Superior temporal gyrus (tissue), 1 donor: ENCODE results near the gene LRRC53.

ENCODE experiments used
- DNase-seq: peaks from one replicate; pipeline ENCODE4 v3.0.0-alpha.2; 2016; ENCODE audit errors: extremely low spot score

The LRRC53 gene

DNA sequence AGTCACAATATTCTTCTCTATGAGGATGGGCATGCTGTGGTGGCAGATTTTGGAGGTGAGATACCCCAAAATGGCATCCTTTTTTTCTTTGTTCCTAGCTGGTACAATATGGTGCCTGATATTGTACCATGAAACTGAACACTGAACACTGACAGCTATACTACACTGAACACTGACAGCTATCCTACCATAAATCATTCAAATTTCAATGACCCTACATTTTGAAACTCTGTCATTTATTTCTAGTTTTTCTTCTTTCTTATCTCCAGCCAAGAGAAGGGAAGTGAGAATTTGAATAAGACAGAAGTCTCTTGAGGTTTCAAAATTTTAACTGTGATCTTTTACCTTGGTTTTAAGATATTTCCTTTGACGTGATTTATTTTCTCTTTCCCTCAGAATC, 76.3 kb downstream of the LRRC53 start:
- DNase-seq: no peak

GRCh38 chr1:74434321-74434720, 78.1 kb downstream of the LRRC53 start:
- DNase-seq: no peak

DNA sequence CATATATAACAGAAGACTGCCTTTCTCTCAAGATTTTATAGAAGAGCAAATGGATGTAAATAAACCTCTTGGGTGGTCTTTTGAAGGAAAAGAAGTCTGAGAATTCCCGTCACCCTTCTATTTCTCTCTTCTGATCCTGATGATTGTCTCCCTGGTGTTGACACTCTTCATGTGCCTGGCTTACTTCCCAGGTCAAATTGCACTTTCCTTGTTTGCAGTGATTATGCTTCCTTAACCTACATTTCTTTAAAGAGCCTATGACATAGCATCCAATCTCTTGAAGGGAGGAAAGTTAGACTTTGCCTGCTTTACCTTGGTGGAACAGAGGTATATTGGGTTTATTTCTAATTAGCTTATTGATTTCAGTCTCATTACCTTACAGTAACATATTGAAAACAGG, 80.1 kb downstream of the LRRC53 start:
- DNase-seq: no peak

DNA sequence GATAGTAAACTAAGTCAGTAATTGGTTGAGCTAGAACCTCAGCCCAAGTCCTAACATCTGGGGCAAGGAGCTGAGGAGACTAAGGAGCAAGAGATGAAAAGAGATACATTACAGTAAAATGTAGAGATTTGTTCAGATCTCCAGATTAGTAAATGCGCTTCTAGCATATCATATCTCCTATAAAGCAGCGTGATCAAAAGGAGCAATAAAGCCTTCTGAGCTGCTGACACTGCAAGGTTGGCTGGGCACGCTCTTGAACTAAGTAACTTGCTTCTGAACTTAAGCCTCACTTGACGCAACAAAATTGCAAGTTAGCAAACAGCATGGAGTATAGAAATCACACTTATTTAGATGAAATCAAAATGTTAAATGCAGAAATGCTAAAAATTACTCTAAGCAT, 80.9 kb downstream of the LRRC53 start:
- DNase-seq: no peak

DNA sequence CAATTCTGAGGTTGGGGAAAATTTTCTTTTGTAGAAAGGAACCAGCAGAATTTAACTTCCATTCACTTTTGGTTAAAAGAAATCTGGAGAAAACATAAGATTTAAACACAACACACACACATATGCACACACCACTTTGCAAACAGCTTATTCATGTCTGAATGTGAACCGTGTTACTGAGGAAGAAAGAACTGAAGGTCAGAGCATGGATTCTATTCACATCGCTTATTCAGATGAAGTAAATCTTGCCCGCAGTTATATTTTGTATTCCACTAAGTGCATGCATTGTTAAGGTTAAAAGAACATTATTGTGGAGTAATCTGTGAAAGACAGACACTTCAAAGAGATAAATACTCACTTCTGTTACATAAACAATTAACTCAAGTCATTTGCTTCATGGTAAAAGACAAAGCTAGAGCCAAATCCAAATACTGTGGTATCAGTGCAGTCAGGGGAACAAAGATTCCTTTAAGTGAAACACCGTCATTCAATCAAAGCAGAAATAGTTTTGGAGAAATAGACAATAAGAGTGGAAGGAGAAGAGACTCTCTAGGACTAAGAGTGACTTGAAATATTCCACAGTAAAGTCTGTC, 82.0 kb downstream of the LRRC53 start:
- no peak for DNase-seq

- DNase-seq: no peak
These were observed 82.8 kb downstream of the LRRC53 start for GRCh38 chr1:74429580-74429979.

GRCh38 chr1:74427681-74428080, 84.7 kb downstream of the LRRC53 start:
- DNase-seq: no peak

GRCh38 chr1:74426208-74426937, 86.0 kb downstream of the LRRC53 start:
- DNase-seq: peak; percentile 22

DNA sequence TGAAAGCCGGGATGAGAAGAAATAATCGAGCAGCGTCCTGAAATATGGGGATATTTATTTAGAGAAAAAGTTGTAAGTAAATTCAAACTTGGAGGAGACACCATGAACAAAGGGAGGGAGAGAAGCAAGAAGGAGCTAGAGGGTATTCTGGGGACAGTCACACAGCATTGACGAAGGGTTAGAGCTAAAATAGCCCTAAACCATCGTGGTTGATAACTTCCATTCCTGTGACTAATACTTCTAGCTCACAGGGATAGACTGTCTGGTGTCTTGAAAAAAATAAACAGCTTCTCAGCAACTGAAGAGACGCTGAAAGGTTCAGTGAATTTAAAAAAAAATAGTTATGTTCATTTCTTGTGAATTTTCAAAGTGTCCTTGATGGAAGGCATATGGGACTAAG, 86.7 kb downstream of the LRRC53 start:
- no peak for DNase-seq

GRCh38 chr1:74423471-74423870, 88.9 kb downstream of the LRRC53 start:
- DNase-seq: no peak

DNA sequence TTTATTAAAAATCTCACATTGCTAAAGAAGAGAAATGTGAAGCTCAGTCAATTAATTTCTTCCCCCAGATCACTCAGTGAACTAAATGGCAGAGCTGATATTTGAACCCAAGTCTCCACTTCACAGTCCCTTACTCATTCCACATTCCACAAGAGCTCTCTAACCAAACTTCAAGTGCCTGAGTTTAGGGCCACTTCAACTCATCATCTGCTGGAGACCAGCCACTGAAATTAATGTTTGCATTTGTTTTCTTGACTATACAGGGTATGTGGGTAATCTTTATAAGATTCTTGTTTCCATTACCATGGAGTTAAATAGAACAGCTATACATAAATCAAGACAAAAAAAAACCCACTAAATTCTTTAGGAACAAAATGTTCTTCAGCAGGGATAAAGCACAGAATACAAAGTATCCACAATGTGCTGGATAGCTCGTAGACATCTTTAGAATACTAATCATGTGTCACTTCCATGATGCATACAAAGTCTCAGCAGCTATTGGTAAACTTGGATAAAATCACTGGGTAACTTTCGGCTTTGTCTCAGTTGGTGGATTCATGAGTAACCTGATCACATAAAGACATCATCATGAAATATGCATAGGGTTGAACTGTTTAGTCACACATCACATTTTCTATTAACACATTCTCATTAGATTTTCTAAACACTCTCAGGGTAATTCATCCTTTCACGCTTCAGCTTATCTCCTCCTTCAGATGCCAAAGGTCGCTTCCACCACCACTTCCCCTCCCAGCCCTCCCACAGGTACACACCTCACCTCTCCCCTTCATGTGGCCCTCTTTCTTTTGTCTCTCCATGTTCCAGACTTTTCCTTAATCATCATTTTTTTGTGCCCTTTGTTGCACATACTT, 89.8 kb downstream of the LRRC53 start:
- peak; percentile 31 for DNase-seq

- peak; percentile 31 for DNase-seq
These were observed 91.9 kb downstream of the LRRC53 start for GRCh38 chr1:74420467-74420866.
